HG03066 (cell line): ENCODE measurements around the gene CACNG3.
"Not testable (repeated sequence)": the region's sequence is repeated elsewhere in the genome, so short reads cannot be mapped to it uniquely, and the experiment has no call there.

Experiments used
- ATAC-seq: cut with Tn5 transposase; IDR thresholded peaks from one replicate; pipeline ENCODE4 v1.9.1; 2021; ENCODE audit warnings: low read depth; ENCODE audit not compliant: unreplicated experiment

The CACNG3 gene

GRCh38 chr16:24275413-24275812 is 19.3 kb downstream of the CACNG3 start:
- ATAC-seq, result no peak

DNA sequence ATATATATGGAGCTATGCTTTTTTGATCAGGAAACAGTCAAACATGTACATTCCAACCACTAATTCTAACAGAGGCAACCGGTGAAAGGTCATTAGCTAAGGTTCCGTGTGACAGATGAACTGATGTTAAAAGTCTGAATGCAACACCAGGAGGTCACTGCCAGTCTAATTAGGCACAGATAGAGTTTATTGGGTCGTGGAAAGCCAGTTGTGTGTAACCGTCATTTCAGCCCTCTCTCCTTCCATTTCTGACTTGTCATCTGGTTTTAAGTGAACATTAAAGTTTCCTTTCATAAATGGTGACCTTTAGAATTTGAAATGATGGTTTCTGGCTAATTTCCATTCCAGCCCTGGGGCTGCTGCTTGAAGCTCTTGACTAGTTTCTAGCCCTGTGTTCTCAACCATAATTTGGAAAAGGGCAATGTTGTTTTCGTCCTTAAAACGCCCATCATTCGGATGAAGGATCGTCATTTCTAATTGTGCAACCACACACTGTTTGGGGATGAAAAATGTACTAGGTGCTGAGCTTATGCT is 23.9 kb downstream of the CACNG3 start:
- no peak for ATAC-seq

DNA sequence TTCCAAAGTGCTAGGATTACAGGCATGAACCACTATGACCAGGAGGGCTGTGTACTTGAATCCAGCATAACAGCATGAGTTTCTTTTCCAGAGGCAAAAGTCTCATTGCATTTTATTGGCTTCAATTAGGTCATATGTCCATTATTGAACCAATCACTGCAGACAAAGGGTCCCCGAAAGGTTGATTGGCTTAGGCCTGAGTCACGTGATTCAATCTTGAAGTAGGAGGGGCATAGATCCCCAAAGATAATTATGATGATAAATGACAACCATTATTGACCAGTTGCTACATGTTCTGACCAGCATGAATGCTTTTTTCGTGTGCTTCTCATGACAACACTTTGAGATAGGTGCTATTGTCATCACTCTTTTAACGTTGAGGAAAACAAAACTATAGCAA is 25.3 kb downstream of the CACNG3 start:
- no peak for ATAC-seq

- no peak for ATAC-seq
Measured at GRCh38 chr16:24282141-24282540, 26.0 kb downstream of the CACNG3 start.

DNA sequence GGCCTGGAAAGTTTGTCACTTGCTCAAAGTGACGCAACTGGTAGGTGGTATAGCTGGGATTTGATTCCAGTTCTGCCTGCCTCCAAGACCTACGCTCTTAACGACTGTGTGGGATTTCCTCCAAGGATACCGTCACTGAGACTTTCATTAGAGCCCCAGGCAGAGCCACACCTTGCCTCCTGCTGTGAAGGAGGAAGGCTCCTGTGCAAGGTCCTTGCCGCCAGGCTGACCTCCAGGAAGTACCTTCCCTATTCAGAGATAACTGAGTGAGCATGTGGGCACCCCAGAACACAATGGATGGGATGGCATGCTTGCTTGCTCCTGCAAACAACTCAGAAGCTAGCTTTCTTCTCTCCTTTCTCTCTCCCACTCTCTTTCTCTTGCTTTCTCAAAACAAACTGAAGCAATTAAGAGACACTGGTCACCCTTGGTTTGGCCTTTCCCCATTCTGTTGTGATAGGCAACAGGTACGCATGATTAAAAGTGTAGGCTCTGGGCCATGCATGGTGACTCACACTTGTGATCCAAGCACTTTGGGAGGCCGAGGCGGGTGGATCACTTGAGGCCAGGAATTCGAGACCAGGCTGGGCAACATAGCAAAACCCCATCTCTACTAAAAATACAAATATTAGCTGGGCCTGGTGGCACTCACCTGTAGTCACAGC is 30.7 kb downstream of the CACNG3 start:
- no peak for ATAC-seq

DNA sequence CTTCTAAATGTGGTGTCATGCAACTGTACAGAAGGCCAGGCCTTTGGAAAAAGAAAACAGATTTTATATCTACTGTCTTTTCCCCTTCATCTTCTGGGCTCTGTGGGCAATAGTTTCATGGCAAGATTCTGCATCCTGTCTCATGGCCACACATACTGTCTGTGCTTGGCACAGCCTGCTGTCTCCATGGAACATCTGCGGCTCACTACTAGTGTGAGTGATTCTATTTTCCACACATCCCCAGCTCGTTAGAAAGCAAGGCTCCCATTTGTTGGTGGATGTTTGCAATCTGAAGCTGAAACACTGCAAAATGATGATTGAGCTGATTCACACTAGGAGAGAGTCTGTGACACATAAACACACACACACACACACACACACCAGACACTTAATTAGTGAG is 32.4 kb downstream of the CACNG3 start:
- no peak for ATAC-seq

GRCh38 chr16:24289166-24289700 is 33.1 kb downstream of the CACNG3 start:
- ATAC-seq, result no peak

DNA sequence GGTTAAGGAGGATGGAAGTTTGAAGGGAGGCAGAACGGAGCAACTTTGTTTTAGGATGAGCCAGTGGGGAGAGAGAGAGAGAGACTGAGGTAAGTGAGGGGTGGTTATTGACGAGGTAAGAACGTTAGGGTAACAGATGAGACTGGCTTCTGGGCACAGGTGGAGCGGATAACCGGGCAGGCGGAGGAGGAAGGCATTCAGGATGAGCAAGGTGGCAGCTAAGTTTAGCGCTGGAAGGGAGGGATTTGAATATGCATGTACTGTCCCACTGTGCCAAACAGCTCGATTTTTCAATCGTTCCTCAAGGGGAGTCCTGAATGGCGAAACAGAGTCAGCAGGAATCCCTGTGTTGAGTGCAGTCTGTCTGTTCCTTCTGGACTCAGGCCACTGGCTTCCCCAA is 35.8 kb downstream of the CACNG3 start:
- ATAC-seq, result no peak

GRCh38 chr16:24294131-24294530 is 38.0 kb downstream of the CACNG3 start:
- no peak for ATAC-seq

GRCh38 chr16:24297375-24297774 is 41.2 kb downstream of the CACNG3 start:
- no peak for ATAC-seq

- no peak for ATAC-seq
Measured at GRCh38 chr16:24298548-24299167, 42.5 kb downstream of the CACNG3 start.

DNA sequence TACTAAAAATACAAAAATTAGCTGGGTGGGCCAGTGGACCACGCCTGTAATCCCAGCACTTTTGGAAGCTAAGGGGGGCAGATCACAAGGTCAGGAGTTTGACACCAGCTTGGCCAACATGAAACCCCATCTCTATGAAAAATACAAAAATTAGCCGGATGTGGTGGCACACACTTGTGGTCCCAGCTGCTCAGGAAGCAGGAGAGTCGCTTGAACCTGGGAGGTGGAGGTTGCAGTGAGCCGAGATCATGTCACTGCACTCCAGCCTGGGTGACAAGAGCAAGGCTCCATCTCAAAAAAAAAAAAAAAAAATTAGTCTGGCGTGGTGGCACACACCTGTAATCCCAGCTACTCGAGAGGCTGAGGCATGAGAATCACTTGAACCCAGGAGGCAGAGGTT is 44.6 kb downstream of the CACNG3 start:
- ATAC-seq, result not testable (repeated sequence)

DNA sequence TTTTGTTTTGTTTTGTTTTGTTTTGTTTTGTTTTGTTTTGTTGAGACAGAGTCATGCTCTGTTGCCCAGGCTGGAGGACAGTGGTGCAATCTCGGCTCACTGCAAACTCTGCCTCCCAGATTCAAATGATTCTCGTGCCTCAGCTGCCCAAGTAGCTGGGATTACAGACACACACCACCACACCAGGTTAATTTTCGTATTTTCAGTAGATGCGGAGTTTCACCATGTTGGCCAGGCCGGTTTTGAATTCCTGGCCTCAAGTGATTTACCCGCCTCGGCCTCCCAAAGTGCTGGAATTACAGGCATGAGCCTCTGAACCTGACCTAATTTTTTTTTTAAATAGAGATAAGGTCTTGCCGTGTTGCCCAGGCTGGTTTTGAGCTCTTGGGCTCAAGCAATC is 46.5 kb downstream of the CACNG3 start:
- no peak for ATAC-seq

DNA sequence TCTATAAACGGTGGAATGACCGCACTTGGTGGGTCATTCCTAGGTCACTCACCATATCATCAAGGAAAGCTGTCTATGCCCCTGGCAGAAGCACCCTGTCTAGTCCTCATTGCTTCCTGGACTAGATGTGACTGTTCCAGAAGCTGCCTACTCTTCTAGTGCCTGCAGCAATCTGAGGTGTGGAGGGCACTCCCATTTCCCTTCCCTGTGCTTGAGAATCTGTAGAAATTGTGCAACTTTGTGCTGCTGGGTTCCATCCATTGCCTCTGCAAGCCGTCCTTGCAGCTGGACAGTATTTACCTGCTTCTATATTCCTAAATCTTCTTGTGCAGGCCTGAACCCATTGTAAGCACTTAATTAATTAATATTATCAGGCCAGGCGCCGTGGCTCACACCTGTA is 52.1 kb downstream of the CACNG3 start:
- ATAC-seq, result no peak

DNA sequence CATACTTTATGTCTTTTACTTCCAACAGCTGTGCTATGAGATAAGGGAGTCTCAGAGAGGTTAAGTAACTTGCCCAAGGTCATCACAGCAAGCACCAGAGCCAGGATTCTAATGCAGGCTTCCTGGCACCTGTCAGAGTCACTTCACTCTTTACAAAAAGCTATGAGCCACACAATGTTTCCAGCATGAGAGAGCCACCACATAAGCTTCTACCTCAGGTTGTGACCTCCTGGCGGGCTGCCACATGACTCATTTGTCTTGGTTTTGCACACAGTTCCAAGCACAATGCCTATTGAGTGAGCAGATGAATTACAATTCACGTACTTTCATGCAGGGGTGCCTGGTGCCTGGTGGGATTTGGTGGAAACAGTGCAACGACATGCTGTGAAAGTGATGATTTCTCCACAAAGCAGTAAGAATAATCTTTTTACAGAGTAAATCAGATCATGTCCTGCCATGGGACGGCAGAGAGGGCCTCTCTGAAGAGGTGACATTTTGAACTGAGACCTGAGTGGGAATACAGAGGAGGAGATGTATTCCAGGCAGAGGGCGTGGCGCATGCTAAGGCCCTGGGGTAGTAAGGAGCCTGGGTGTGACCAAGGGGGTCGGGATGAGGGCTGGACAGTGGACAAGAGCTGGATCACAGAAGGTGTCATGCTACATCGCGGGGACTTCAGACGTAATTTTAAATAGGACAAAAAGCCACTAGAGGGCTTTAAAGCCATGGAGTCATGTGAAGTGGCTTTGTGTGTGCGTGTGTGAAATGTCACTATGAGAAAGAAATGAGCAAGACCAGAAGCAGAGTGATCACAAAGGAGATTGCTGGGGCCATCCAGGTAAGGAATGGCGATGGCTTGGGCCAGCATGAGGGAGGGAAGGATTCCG is 53.4 kb downstream of the CACNG3 start:
- no peak for ATAC-seq

- ATAC-seq, result no peak
Measured at GRCh38 chr16:24315343-24315742, 59.2 kb downstream of the CACNG3 start.

GRCh38 chr16:24318680-24319079 is 62.5 kb downstream of the CACNG3 start:
- no peak for ATAC-seq

GRCh38 chr16:24319126-24319814 is 63.1 kb downstream of the CACNG3 start:
- ATAC-seq, result no peak

GRCh38 chr16:24322106-24322505 is 66.0 kb downstream of the CACNG3 start:
- no peak for ATAC-seq

- ATAC-seq, result no peak
Measured at GRCh38 chr16:24324421-24324820, 68.3 kb downstream of the CACNG3 start.
